GM19395 (cell line): ENCODE data around the gene PAK5.

ENCODE experiments used
- ATAC-seq: cut with Tn5 transposase; IDR thresholded peaks from one replicate; pipeline ENCODE4 v1.9.1; 2021; ENCODE audit warnings: mild to moderate bottlenecking, moderate library complexity; ENCODE audit not compliant: unreplicated experiment

PAK5 gene

DNA sequence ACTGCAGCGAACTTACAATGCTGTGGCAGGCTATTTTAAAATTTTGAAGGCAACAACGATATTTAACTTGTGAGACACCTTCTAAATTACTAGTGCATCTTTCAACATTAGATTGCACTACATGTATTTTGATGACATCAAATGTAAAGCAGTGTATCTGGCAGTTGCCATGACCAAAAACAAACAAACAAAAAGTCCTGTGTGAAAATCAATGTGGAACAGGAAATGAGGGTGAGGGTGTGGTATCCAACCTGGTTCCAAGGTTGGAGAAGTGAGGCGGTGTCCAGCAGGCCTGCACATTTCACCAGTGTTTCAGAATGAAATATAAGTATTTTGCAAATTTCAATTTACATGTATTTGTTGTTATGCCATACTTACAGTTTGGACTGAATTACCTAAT lies 212.5 kb downstream of the PAK5 start:
- ATAC-seq, result no peak

DNA sequence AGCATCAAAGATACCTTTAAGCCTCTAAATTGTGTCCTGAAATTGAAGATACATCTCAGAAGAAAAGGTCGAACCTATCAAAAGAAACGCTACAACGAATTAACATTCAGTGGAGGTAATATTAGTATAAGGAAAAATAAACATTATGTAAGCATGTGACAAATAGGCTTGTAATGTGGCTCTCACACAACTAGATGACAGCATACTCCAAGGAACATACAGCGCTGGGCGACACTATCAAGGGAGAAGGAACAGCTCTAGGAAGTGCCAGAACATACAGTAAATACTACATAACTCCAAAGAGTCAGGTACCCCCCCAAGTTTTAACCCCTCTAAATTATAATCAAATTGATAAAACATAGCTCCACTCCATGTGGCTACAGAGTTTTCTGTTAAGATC lies 220.9 kb downstream of the PAK5 start:
- ATAC-seq, result no peak

DNA sequence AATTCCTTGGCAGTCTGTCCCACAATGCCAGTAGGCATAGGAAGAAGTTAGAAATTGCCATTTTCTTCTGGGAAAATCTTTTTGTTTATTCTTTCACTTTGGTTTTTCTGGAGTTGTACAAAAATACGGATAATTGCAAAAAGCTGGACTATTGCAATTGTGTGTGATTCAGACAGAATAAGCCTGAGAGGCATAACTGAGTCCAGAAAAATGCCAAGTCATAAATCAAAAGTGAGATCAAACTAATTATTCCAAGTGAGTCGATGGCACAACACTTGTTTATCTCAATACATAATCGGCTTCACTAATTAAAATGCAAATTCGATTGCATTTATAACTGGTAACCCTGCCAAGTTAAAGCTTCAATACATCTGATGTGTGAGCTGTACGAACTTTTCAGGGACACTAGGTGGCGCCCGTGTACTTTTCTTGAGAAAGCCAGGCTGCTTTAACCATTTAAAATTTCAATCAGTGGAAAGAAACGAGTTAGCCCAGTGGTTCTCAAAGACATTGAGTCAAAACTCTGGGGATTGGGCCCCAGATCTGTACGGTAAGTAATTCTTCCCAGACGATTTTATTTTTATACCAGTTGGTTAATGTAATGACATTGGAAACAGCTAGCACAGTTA lies 221.9 kb downstream of the PAK5 start:
- ATAC-seq, result peak; percentile 47

DNA sequence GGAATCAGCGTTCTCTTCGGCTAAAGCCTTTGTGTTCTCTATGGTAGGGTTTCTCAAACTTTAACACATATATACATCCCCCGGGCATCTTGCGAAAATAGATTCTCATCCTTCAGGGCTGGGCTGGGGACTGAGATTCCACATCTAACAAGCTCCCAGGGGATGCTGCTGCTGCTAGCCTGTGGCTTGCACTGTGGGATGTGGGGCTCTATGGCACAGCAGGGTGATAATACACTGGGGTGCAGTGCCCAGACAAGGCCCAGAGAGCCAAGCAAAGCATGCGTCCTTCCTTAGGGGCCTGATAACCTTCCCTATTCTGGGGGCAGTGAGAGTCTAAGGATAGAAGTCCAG lies 222.4 kb downstream of the PAK5 start:
- ATAC-seq, result peak; percentile 23

DNA sequence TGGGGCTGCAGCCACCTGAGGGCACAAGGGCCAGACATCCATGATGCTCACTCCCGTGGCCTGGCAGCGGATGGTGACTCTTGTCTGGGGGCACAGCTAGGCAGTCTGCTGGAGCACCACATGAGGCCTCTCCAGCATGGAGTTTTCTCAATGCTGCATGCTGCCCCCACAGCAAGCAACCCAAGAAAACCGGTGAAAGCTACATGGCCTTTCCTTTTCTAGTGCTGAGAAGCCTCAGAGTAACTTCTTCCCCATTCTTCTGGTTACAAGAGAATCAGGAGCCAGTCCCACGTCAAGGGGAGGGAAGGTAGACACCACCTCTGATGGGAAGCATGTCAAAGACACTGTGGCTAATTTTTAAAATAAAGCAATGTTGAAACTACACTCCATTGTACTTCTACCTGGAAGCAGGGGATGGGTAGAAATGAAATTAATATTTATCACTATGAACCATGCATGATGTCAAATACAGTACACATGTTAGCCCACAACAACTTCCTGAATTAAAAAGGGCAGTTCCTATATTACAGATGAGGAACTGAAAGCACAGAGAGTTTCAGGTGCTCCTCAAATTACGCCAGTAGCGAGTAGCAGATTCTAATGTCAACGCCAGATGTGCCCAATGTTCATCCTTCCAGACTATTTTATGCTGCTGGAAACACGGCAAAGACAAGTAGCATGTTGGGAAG lies 223.0 kb downstream of the PAK5 start:
- peak; percentile 99 for ATAC-seq

DNA sequence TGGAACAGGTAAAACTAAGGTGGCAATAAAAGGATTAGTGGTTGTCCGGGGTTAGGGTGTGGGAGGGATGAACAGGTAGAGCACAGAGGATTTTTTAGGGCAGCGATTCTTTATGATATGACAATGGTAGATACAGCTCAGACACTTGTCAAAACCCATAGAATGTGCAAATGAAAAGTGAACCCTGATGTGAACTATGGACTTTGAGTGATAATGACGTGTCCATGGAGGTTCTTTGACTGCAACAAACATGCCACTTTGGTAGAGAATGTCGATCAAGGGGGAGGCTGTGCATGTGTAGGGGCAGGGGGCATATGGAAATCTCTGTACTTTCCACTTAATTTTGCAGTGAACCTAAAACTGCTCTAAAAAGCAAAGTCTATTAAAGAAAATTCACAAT lies 223.8 kb downstream of the PAK5 start:
- ATAC-seq, result no peak

DNA sequence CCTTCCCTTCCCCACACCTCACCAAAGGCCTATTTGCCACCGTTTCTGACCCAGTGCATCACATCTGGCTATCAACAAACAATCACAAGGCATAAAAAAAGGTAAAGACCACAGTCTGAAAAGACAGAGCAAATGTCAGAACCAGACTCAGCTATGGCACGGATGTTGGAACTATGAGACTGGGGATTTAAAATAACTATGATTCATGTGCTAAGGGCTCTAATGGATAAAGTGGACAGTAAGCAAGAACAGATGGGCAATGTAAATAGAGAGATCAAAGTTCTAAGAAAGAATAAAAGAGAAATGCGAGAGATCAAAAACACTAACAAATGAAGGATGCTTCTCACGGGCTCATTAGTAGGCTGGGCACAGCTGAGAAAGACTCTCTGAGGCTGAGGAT lies 225.0 kb downstream of the PAK5 start:
- no peak for ATAC-seq

DNA sequence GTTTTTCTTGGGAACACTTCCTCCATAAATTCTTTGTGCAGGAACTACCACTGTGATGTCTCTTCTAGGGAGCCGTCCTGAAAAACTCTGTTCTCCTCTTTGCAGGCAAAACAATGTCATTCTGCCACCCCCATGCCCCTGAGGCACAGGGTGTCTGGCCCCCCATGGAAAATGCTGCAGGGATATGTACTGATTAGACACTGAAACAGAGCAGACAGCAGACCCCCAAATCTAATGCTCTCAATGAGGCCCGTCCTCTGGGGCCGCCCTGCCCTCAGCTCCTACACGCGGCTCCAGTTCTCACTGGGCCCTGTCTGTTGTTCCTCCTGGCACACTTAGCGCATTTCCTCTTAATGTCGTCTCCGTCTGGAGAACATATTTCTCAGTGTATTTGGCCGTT lies 227.0 kb downstream of the PAK5 start:
- no peak for ATAC-seq

DNA sequence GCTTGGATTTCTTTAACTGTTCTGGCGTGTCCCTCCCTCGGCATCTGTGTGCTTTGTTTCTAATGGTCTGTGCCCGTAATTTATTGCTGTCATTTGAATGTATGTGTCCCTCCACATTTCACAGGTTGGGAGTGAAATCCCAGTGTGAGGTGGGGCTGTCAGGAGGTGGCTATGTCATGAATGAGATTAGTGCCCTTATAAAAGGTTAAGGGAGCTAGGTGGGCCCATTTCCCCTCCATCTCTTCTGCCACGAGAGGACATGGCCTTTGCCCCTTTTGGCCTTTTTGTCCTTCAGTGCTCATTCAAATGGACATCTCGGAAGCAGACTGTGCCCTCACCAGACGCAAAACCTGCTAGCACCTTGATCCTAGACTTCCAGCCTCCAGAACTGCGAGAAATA lies 228.2 kb downstream of the PAK5 start:
- no peak for ATAC-seq

DNA sequence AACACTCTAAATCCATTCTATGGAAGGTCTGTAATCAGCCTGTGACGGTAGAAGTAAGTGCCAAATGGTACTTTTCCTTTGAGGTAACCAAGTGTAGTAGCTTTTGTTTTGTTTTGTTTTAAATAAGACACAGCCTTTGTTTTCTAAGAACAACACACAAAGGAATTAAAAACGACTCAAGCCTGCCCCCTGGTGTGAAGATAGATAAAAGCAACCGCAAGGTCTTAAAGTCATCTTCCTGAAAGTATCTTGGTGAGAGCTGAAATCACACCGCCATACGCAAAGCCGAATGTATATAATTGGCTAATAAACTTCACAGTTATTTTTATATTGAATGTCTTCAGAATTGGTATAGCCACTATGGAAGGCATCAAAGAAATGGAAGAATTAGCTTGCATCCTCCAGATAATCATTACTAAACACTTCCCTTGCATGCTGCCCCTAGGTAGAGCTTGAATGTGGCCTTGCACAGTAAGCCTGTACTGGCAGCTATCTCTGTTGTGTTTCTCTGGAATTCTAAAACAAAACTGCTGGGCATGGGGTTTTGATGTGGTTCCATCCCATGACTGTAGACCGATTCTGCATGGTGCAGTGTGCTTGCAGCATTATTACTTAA lies 228.9 kb downstream of the PAK5 start:
- ATAC-seq, result peak; percentile 75

DNA sequence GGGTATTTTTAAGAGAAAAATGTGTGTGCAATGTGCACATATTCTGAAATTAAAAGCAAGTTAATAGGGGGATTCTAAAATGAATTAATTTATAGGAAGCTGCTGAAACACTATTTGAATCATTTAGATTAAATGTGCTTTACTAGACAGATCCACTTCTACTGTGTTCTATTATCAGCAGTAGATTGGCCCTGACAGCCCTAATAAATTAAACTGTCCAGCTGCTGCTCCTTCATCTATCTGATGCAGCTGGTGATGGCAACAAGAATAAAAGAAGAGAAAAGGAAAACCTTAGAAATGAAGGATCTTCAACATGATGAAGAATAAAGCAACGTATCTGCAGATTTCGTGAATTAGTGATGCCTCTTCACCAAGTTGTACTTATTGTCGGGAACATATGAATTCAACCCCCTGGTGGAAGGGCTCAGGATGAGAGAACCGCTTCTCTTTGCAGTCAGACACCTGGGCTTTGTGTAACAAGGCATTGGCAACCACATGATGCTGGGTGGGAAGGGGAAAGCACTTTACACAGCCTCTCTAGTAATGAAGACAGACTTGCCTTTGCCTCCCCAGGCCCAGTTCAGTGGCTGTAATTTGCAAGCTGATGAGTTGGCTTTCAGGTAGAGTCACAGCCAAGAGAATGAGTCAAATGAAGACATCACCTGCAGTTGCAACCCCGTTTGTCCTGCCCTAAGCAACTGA lies 230.1 kb downstream of the PAK5 start:
- ATAC-seq, result no peak

DNA sequence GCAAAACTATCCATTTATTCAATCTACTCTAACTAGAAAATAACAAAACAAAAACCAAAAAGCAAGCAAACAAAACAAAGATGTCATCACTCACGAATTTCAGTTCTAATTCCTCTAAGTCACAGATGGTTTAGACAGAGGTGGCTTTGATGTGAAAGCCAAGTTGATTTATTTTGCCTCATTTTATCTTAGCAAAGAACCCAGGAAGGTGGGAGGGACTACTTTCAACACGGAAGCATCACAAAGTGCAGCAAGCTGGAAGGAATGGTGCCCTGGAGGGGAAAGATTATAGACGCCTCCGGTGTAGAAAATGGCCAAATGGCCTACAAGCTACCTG lies 236.1 kb downstream of the PAK5 start:
- ATAC-seq, result peak; percentile 65

DNA sequence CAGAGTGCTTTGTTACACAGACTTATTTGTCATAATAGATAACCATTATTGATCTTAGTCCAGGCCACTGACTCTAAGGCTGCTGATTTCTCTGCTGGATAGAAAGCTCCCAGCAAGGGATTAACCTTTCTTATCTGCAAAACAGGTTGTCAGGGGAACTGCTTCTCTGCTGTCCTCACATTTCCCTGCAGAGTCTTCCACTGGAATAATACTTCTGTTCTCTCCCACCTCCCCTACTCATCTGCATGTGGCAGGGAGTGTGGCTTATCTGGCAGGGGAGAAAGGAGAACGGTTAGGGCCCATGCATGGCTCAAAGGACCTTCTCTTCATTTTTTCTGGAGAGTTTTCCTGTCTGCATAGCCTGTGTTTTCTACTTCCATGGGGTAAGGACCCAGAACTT lies 238.3 kb downstream of the PAK5 start:
- no peak for ATAC-seq

DNA sequence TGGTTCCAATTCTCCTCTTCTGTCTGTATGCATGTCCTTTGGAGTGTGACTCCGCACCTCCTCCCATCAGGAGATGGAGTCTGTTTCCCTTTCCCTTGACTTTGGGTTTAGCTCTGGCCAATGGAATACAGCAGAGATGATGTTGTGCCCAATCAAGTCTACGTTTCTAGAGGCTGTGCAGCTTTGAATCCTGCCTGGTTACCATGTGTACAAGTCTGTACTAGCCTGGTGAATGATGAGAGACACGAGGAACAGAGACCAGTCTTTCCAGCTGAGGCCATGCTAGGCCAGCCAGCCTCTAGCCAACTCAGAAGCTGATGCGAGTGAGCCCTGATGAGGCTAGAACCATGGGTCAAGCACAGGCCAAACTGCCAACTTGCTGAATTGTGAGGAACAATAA lies 241.3 kb downstream of the PAK5 start:
- ATAC-seq, result no peak

DNA sequence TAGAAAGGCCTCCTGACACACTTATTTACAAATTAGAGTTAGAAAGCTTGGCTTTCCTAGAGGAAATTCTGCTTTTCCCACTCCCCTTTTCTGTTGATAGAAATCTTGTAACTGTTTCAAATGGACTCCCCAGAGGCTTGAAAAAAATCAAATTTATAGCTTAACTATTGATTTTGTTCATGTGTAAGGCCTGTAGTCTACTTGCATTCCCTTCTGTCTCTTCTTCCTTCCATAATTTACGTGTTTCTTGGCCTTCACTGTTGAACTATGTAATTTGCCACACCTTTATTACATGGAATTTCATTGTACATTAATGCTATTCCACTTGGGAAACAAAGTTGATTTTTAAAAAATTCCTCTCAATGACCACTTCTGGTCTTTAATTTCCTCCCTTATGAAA lies 243.1 kb downstream of the PAK5 start:
- ATAC-seq, result no peak

DNA sequence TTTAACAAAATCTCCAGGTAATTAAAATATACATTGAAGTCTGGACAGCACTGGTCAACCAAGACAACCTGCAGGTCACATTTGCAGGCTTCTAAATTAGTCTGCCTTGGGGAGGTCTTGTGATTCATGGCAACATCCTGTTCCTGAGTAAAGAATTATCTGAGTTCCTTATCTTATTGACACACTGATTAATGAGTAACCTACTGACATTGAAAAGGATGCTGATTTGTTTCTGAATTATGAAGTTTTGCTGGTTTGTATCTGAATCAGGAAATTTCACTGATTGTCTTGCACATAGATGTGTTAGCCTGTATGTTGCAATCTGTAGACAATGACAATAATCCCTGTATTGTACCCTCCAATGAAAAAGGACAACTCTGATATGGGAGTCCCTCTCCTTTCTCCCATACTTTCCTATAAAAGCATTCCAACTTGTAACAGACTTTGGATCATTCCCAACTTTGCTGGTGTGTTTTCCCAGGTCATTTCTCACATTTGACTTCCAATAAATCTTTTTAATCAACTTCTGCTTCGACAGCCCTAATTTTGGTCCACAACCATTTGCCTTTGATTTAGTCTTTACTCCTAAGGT lies 244.5 kb downstream of the PAK5 start:
- no peak for ATAC-seq

DNA sequence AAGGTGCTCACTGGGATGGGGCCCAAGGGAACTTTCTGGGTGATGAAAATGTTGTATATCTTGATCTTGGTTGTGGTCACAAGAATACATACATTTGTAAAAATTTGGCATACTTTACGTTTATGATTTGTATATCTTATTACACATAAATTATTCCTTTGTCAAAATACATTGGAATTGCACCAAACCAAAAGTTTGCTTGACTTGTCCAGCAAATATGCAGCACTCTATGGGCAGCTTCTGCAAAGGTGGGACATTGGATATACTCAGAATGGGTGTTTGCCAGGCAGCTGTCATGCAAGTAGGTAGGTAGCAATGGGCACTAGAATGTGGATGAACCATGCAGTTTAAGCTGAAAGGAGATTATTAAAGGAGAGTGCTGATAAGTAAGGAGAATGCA lies 246.5 kb downstream of the PAK5 start:
- no peak for ATAC-seq

DNA sequence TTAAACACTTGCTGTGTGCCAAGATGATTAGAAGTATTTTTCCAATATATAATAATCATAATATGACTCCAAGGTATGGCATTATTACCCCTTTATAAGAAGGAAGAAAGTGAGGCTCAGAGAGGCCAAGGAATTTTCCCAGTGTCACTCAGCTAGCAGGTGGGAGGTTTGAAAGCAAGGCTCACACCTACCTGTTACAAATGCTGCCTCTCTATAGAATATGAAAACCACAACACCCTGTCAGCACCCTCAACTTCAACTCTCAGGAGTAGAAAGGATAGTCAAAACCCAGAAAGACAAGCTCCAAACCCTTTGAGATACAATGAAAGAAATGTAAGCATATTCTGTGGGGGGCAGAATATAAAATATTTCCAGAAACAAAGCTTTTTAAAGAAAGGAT lies 247.8 kb downstream of the PAK5 start:
- no peak for ATAC-seq

DNA sequence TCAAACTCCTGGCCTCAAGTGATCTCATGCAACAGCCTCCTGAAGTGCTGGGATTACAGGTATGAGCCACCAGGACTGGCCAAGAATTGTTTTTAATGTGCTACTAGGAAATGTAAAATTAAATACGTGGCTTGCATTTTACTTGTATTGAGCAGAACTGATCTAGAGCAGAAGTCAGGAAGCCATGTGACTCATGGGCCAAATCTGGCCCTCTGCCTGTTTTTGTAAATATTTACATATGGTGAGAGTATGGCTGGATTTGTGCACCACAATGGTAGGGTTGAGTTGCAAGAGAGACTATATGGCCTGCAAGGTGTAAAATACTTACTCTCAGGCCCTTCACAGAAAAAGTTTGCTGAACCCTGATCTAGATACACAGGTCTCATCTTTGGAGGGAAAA lies 248.7 kb downstream of the PAK5 start:
- no peak for ATAC-seq

DNA sequence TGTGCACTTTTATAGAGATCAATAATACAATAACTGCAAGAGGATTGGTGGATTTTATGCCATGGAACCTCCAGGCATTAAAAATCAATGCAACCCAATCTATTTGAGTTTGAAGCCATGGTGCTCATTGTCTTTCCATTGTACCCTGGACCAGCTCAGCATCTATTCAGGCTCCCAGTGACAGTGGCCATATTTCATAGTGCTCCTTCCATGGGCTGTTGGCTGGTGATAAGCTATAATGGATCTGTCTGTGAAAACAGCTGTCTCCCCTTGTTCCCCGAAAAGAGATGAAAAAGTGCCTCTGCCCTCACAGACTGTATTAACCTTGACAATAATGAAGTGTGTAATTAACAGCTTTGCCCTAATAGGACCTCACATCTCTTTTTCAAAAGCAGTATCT lies 250.2 kb downstream of the PAK5 start:
- no peak for ATAC-seq

DNA sequence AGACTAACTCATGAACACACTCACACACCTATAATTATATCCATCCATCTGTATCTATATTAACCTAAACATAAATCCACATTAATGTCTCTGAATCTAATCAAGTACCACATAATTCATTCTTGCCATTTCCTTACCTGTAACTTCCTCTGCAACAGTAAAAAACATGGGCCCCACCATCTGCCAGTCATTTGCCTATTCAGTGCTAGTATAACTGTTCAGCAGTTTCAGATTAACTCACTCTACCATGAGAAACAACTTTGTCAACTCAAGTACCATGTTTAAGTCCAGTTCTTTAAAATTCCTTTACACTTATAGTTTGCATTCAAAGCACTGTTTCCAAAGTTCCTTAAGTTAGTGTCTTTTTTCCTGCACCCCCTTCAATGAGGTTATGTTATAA lies 255.7 kb downstream of the PAK5 start:
- ATAC-seq, result no peak

DNA sequence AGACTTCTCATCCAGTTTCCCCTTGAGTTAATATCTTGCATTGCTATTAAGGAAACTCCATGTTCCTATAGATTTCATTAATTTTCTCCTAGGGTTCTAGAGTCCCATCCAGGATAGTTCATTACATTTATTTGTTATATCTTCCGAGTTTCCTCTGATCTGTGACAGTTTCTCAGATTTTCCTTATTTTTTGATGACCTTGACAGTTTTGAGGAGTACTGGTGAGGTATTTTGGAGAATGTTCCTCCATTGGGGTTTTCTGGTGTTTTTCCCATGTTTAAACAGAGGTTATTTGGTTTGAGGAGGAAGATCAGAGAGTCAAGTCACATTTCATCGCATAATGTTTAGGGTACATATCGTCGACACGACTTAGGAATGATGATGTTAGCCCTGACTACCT lies 256.7 kb downstream of the PAK5 start:
- no peak for ATAC-seq
